GM21390 (cell line): Measurements from ENCODE around the gene AGAP9.
"Not testable (repeated sequence)": the region's sequence is repeated elsewhere in the genome, so short reads cannot be mapped to it uniquely, and the experiment has no call there.

Experiments used
- ATAC-seq: cut with Tn5 transposase; IDR thresholded peaks from one replicate; pipeline ENCODE4 v1.9.1; 2021; ENCODE audit not compliant: unreplicated experiment

Gene AGAP9

GRCh38 chr10:47523475-47523874, at the start of gene AGAP9:
Gene AGAP9, minus strand, starts transcription at chr10:47523638. Its CDS starts 112 bp downstream, at chr10:47523526.
- ATAC-seq: not testable (repeated sequence)

- not testable (repeated sequence) for ATAC-seq
These were observed 47.9 kb upstream of the AGAP9 start for GRCh38 chr10:47571138-47571912.

- not testable (repeated sequence) for ATAC-seq
These were observed 43.3 kb upstream of the AGAP9 start for GRCh38 chr10:47566757-47567156.

- ATAC-seq: not testable (repeated sequence)
These were observed 42.8 kb upstream of the AGAP9 start for GRCh38 chr10:47566108-47566699.

GRCh38 chr10:47565517-47565920, 42.1 kb upstream of the AGAP9 start:
- ATAC-seq: not testable (repeated sequence)

- ATAC-seq: not testable (repeated sequence)
These were observed 41.5 kb upstream of the AGAP9 start for GRCh38 chr10:47564953-47565352.

- ATAC-seq: not testable (repeated sequence)
These were observed 40.9 kb upstream of the AGAP9 start for GRCh38 chr10:47564318-47564717.

- ATAC-seq: not testable (repeated sequence)
These were observed 37.0 kb upstream of the AGAP9 start for GRCh38 chr10:47560452-47560851.

GRCh38 chr10:47559718-47560308, 36.4 kb upstream of the AGAP9 start:
- ATAC-seq: not testable (repeated sequence)

- not testable (repeated sequence) for ATAC-seq
These were observed 34.7 kb upstream of the AGAP9 start for GRCh38 chr10:47558109-47558508.

- not testable (repeated sequence) for ATAC-seq
These were observed 34.2 kb upstream of the AGAP9 start for GRCh38 chr10:47557616-47558015.

GRCh38 chr10:47555334-47555733, 31.9 kb upstream of the AGAP9 start:
- ATAC-seq: not testable (repeated sequence)

GRCh38 chr10:47554552-47554951, 31.1 kb upstream of the AGAP9 start:
- not testable (repeated sequence) for ATAC-seq

- not testable (repeated sequence) for ATAC-seq
These were observed 30.4 kb upstream of the AGAP9 start for GRCh38 chr10:47553860-47554247.

- peak; percentile 91 for ATAC-seq
These were observed 29.9 kb upstream of the AGAP9 start for GRCh38 chr10:47553214-47553859.

GRCh38 chr10:47552719-47553118, 29.3 kb upstream of the AGAP9 start:
- not testable (repeated sequence) for ATAC-seq

GRCh38 chr10:47547286-47547685, 23.8 kb upstream of the AGAP9 start:
- not testable (repeated sequence) for ATAC-seq

- not testable (repeated sequence) for ATAC-seq
These were observed 13.0 kb upstream of the AGAP9 start for GRCh38 chr10:47536430-47536829.

GRCh38 chr10:47502313-47502712, 21.1 kb downstream of the AGAP9 start:
- not testable (repeated sequence) for ATAC-seq

- not testable (repeated sequence) for ATAC-seq
These were observed 29.2 kb downstream of the AGAP9 start for GRCh38 chr10:47494226-47494625.

- not testable (repeated sequence) for ATAC-seq
These were observed 31.8 kb downstream of the AGAP9 start, which contains the start of gene FAM25G for GRCh38 chr10:47491600-47491999. Gene FAM25G, minus strand, starts transcription at chr10:47491700. Its CDS starts 26 bp downstream, at chr10:47491674.
